PC-3 (cell line): ENCODE results near the gene THBS3.
"Not testable (repeated sequence)": the region's sequence is repeated elsewhere in the genome, so short reads cannot be mapped to it uniquely, and the experiment has no call there.

Experiments used
- CTCF ChIP-seq: fragments of 300-600 bp; sonication (generic); conservative IDR thresholded peaks from 2 replicates; pipeline ENCODE4 v1.5.1; 2017; ENCODE audit warnings: antibody characterized with exemption, low read depth, mild to moderate bottlenecking, low read length
- EZH2 ChIP-seq: fragments of 300-600 bp; sonication (generic); IDR thresholded peaks from one replicate; pipeline ENCODE4 v1.6.1; 2017; ENCODE audit warnings: antibody characterized with exemption, mild to moderate bottlenecking, low read length; ENCODE audit not compliant: unreplicated experiment
- EZH2phosphoT487 ChIP-seq: fragments of 300-600 bp; sonication (generic); IDR thresholded peaks from 2 replicates; pipeline ENCODE4 v1.6.1; 2018; ENCODE audit warnings: mild to moderate bottlenecking, antibody characterized with exemption, low read length, borderline replicate concordance

GRCh38 chr1:155246796-155247195, 39.1 kb upstream of the THBS3 start:
- TF ChIP-seq CTCF, EZH2, EZH2phosphoT487: not testable (repeated sequence)
